Left lung (tissue), 10 donors: ENCODE measurements around the gene NDUFB11. TPM values are rescaled to one million over a fixed set of nuclear protein-coding genes. Genes with fewer than 3 reads are reported as not detected.

Experiments used
- ATAC-seq: fragments of 200-7000 bp; cut with Tn5 transposase; one replicate; pipeline ENCODE4 v1.9.1; 2020; ENCODE audit warnings: moderate library complexity
- DNase-seq, 4 donors: peaks; one replicate each; pipeline ENCODE4 v3.0.0-alpha.2; 2013 to 2020
- H3K27ac ChIP-seq, 2 donors: fragments of 200-600 bp; sonication (generic) in 1 of 2; one replicate each; pipeline versions ENCODE4 v1.5.0 to v1.8.0; 2020 to 2021
- H3K27me3 ChIP-seq, 2 donors: fragments of 200-600 bp; sonication (generic) in 1 of 2; one replicate each; pipeline versions ENCODE4 v1.5.0 to v1.8.0; 2020 to 2021
- H3K36me3 ChIP-seq, 2 donors: fragments of 200-600 bp; sonication (generic) in 1 of 2; one replicate each; pipeline versions ENCODE4 v1.5.0 to v1.8.0; 2020 to 2021
- H3K4me1 ChIP-seq, 2 donors: fragments of 200-600 bp; one replicate each; pipeline ENCODE4 v1.8.0; 2021
- H3K4me3 ChIP-seq, 2 donors: fragments of 200-600 bp; sonication (generic) in 1 of 2; one replicate each; pipeline versions ENCODE4 v1.5.0 to v1.8.0; 2020 to 2021; ENCODE audit warnings: mild to moderate bottlenecking in 1 of 2
- H3K9me3 ChIP-seq, 2 donors: fragments of 200-600 bp; sonication (generic) in 1 of 2; one replicate each; pipeline versions ENCODE4 v1.5.0 to v1.8.0; 2020 to 2021
- CTCF ChIP-seq, 2 donors: fragments of 200-600 bp; sonication (generic) in 1 of 2; IDR thresholded peaks; one replicate each; pipeline versions ENCODE4 v1.5.0 to v1.8.0; 2021; ENCODE audit warnings: antibody characterized with exemption in 2 of 2
- intact Hi-C, 2 donors: fragments of 100-400 bp; cut with DNase I; formaldehyde crosslinking; loops; one replicate each; pipeline versions ENCODE4 v1.11.2 to v1.14.2; 2022
- polyA plus RNA-seq, 6 donors: library from polyadenylated mRNA; unstranded; fragments of 120-200 nt; gene quantifications; one replicate each; pipeline ENCODE4 v1.2.1, GENCODE V29; 2013; ENCODE audit not compliant: insufficient read length in 6 of 6
- total RNA-seq, 2 donors: library from RNA; stranded (reverse); fragmentation: NEBNext Ultra II Directional; extraction: Animal tissue kit (Norgen Biotek cat#: 25700); gene quantifications; one replicate each; pipeline ENCODE4 v1.2.1, GENCODE V29; 2021
- donor health status: DM: no; HTN: yes; CAD: no.
- donor health status: DM: no; HTN: no; CAD: no.

Gene NDUFB11
- total and polyA plus RNA-seq, 8 donors, result 58.5 to 103 (median 82.4) TPM

- TF ChIP-seq CTCF (IDR thresholded peaks at IDR 0.05), result no peak
- H3K36me3 ChIP-seq, result peaks cover 0 to 19% of the 10 kb centered on the region in 2 donors
- no peaks in the 10 kb centered on the region for H3K9me3 ChIP-seq
- intact Hi-C loops, result no loop called here
- no peak for ATAC-seq
- H3K27ac ChIP-seq, result no peak overlapping the region
- DNase-seq, result no peak
- peaks cover 0 to 3% of the 10 kb centered on the region in 2 donors for H3K27me3 ChIP-seq
- peak overlapping the region in 1 of 2 donors; percentile 56 for H3K4me3 ChIP-seq
- peaks cover 0 to 27% of the 10 kb centered on the region in 2 donors for H3K4me1 ChIP-seq
Observed at GRCh38 chrX:47146936-47147859, 2.7 kb upstream of the NDUFB11 start.

DNA sequence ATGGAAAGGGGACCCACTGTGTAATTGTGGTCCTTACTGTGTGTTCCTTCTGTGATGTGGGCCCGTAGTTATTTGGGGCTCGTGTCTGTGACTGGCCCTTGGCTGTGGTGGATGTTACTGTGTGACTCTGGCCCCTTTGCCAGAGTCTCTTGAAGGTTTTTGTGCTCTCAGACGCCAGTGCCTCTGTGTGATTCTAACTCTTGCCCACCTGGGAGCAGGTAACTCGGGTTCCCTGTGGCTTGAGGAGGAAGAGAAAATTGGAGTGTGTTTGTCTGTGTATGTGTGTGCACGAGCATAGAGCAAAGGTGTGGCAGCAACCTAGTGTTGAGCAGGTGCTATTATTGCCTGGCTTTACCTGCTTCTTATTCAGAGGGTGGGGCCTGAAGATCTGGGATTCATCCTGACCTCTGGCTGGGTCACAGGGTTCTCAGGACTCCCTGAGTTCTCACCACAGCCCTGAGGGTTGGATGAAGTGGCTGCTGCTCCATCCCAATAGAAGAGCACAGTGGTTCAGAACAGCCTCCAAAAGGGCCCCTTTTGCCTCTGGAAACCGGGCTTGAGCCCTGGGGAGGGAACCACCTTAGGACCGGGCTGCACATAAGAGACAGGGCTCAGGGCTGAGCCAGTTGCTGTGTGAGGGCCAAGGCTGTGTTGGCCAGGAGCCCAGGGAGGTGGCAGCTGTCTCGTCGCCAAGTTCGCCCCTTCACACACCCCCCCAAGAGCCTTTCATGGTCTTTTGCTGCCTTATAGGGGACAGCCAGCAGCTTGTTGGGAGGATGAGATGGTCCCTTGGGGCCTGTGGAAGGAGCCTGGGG is 1.8 kb upstream of the NDUFB11 start:
- Histone ChIP-seq H3K4me3 (peak overlapping the region; percentile 45 to 56), H3K9me3 (no peaks in the 10 kb centered on the region), H3K4me1 (peaks cover 0 to 27% of the 10 kb centered on the region in 2 donors), H3K36me3 (peaks cover 0 to 22% of the 10 kb centered on the region in 2 donors), H3K27me3 (peaks cover 0 to 3% of the 10 kb centered on the region in 2 donors), H3K27ac (peak overlapping the region in 1 of 2 donors; percentile 95)
- intact Hi-C loops, result no loop called here
- no peak for TF ChIP-seq CTCF (IDR thresholded peaks at IDR 0.05)
- DNase-seq (no peak), ATAC-seq (no peak)

GRCh38 chrX:47145395-47146120 is 1.1 kb upstream of the NDUFB11 start:
- no peak for TF ChIP-seq CTCF (IDR thresholded peaks at IDR 0.05)
- Histone ChIP-seq H3K9me3 (no peaks in the 10 kb centered on the region), H3K4me1 (peaks cover 0 to 27% of the 10 kb centered on the region in 2 donors), H3K27me3 (peaks cover 0 to 3% of the 10 kb centered on the region in 2 donors), H3K4me3 (peak overlapping the region; percentile 45 to 56), H3K36me3 (peaks cover 0 to 21% of the 10 kb centered on the region in 2 donors), H3K27ac (peak overlapping the region; percentile 93 to 95)
- ATAC-seq (peak; percentile 28), DNase-seq (peak in 1 of 4 donors; percentile 35)
- intact Hi-C loops, result no loop called here

DNA sequence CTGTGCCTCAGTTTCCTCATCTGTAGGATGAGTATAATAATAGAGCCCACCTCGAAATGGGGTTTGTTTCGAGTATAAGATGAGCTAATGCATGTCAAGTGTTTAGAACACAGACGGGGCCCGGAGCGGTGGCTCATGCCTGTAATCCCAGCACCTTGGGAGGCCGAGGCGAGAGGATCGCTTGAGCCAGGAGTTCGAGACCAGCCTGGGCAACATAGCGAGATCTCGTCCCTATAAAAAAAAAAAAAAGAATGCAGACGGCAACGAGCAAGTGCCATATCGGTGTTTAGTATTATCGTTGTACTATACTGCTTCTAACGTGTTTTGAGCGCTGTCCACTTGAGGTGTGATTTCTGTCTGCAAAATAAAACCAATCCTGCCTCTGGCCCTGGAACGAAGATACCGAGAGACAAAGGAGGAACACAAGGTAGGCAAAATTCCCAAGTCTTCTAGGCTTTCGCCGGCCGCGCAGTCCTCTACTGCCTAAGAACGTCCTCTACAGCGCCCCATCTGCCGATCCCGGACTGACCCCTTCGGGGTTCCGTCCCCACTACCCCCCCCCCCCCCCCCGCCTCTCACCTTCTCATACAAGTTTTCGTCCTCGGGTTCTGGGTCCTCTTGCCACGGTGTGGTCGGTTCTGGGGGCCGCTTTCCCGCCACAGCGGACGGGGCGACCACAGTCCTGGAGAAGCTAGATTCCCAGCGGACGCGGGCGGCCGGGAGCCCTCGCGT is 442 bp downstream of the NDUFB11 start:
- DNase-seq, result peak in 2 of 4 donors; percentile 42 to 71
- intact Hi-C loops, result no loop called here
- Histone ChIP-seq H3K27ac (peak overlapping the region; percentile 93 to 95), H3K4me3 (peak overlapping the region; percentile 45 to 56), H3K36me3 (peaks cover 0 to 16% of the 10 kb centered on the region in 2 donors), H3K27me3 (peaks cover 0 to 7% of the 10 kb centered on the region in 2 donors), H3K4me1 (peaks cover 0 to 27% of the 10 kb centered on the region in 2 donors), H3K9me3 (no peaks in the 10 kb centered on the region)
- no peak for TF ChIP-seq CTCF (IDR thresholded peaks at IDR 0.05)
- ATAC-seq, result peak; percentile 40
